HG03457 (cell line): Measurements from ENCODE around the gene ZC3H13.

Experiments used
- ATAC-seq: cut with Tn5 transposase; IDR thresholded peaks from one replicate; pipeline ENCODE4 v1.9.1; 2021; ENCODE audit warnings: moderate number of reproducible peaks; ENCODE audit not compliant: unreplicated experiment

The ZC3H13 gene

DNA sequence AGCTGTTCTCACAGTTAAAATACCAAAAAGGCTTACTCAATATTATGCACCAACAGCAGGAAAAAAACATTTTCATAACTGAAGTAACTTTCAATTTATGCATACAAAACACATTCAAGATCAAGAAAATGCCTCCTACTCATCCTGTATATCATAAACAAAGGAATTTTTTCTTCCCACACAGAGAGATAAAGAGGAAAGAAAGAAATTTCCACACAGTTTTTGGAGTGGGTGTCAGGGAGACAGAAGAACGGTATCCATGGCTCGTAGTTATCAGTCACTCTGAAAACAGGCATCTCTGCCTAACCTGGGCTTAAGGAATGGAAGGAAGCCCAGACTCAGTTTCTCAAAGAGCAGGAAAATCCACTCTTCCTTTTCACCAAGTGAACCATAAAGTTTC, 108.6 kb downstream of the ZC3H13 start:
- no peak for ATAC-seq

DNA sequence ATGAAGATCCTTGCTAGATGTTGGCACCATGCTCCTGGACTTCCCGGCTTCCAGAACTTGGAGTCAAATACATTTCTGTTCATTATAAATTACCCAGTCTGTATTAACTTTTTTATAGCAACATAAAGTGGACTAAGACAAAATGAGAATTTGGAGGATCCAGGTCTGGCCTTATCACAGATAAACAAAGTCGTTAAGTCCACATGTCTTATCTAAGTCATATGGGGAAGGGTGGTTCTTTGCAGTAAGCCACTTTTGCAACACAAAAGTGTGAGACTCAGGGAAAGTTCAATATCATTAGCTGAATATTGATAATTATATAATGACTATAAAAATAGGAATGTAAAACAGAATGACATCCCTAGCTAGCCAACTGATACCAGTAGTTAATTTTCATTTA, 109.4 kb downstream of the ZC3H13 start:
- no peak for ATAC-seq

DNA sequence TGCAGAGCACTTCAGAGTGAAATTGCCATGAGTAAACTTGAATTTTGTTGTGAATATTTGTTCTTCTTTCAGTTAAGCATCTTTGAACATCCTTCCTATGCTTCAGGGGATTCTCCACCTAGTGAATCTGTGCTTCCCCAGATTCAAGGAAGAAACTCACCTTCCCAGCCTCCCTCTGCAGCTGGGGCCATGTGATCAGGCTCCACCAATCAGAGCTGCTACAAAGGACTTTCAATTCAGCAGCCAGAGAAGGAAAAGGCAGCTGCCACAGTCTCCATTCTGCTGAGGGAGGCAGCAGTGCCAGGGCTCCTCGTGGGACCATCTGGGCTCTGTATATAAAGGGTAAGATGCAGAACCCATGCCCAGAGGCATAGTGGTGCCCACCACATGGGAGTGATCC, 111.3 kb downstream of the ZC3H13 start:
- no peak for ATAC-seq

DNA sequence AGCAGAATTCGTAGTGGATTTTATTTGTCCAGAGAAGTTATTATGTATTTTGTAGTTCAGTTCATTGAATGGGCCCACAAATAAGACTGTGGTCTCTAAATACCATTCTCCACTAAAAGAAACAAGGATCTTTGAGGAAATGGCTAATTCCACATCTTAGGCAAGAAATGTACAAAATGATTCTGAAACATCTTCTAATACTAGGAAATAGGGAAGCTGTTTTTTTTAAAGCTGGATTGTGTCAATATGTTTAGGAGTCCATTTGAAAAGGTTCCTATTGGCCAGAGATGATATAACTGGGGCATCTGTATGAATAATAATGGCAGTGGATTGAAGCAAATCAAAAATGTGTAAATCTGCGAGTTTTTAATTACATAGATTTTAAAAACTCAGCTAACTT, 112.5 kb downstream of the ZC3H13 start:
- no peak for ATAC-seq

DNA sequence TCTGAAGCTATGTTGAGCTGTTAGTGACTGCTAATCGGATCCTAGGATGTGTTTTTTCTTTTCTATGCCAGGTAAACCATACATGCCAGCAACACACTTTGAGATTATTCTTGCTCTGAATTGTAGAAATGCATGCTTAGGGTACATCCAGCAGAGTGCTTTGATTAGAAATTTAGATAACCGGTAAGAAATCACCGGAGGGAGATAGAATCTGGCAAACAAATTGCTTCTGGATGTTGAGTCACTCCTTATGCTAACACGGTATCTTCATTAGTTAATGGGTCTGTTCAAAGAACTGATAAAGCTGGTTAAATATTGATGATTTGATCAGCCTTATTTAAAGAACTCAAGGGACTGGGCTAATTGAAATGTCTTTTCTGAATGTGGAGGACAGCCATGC, 115.9 kb downstream of the ZC3H13 start:
- no peak for ATAC-seq

DNA sequence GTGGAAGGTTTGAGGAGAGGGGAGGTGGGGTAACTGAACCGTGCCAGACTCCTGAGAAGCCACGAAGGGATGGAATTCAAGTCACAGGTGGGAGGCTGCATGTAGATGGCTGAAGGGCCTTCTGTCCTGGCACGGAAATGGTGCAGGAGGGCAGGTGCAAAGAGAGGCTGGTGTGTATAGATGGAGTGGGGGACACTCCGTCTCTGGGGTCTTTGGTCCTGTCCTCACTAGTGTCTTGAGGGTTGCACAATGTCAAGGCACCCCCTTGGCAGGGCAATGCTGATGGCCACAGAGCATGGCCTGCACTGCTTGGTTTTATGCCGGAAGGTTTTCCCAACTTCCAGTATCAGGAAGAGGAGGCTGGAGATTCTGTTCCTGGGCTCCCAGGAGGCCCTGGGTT, 118.3 kb downstream of the ZC3H13 start:
- no peak for ATAC-seq

DNA sequence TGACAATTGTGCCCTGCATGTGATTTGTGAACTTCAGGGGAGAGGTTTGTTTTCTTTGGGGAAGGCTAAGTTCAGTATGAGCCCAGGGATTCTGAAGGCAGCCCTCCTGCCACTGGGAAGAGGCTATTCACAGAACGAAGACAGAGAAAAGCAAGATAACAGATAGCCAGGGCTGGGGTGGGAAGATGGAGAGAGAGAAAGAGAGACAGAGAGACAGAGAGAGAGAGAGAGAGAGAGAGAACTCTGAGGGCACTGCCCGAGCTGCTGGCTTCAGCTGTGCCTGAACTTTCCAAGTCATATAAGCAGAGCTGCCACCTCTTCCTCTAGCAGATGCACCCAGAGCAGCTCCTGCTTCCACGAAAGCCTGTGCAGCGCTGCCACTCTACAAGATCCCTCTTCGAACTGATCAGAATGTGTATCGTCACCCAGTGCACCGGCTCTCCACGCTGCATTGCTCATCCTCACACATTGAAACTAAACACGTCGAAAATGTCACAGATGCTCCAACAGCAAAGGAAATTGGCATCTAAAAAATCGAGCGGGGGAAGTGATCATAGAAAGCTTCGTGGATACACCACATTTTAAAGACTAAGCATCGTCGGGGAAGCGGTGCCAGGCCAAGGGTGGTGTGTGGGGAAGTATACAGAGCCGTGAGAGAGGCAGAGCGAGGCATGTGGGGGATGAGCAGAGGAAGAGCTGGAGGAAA, 119.2 kb downstream of the ZC3H13 start:
- no peak for ATAC-seq

DNA sequence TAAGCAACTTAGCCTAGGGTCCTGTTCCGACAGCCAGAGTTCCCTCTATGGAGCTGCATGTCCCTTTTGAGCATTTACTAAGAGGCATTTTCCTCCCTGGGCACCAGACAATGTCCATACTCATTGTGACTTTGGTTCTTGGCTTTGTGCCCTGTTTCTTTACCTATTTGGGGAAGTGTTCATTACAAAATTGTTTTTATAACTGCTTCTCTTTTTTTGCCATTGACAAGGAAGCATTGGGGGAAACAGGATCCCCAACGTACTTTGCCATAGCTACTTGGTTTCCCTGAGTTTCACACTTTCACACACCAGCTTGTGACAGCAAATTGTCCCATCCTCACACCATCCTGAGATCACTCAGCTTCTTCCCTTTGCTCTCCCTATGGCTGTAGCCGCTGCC, 119.9 kb downstream of the ZC3H13 start:
- no peak for ATAC-seq

DNA sequence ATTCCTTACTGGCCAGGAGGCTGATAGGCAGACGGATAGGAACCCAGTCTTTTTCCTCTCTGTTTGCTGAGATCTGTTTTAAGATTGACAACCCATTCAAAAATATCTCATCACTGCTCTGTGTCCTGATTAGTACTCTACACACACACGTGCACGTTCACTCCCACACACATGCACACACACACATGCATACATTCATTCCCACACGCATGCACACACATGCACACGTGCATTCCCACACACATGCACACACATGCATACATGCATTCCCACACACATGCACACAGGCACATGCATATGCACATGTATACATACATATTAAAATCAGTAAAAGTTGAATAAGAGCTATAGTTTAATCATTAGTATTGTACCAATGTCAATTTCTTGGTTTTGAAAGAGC, 120.4 kb downstream of the ZC3H13 start:
- no peak for ATAC-seq

DNA sequence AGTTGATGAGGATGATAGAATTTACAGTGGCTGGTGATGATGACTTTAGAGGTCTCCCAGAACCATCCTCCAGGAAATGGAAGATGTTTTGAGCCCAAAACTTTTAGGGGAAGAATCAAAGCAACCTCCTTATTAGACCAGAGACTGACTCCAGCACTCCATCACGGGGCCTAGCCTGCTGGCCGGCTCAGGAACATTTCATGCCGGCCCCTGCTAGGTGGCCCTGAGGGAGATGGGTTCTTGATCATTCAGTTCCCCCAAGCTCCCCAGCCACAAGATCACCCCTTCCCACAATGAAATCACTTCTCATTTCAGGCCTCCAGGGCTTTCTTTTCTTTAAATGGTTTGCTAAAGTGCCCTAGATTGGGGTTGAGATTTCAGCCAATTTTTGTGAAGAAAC, 121.3 kb downstream of the ZC3H13 start:
- ATAC-seq, result no peak

DNA sequence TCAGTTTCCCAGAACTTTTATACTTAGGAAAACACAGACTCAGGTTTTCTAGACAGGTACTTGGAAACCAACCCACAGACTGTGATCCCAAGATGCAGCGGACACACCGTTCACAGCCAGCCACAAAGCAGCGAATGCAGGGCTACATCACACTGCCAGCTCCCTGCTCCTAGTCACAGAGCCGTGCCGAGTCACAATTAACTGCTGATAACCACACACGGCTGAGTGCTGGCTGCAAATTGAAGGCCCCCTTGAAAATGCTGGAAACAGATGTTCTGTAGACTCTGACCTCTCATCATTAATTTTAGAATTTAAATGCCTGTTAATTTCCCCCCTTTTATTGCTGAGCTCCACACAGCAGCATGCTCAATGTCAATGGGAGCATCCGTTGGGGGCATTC, 122.4 kb downstream of the ZC3H13 start:
- ATAC-seq, result no peak

DNA sequence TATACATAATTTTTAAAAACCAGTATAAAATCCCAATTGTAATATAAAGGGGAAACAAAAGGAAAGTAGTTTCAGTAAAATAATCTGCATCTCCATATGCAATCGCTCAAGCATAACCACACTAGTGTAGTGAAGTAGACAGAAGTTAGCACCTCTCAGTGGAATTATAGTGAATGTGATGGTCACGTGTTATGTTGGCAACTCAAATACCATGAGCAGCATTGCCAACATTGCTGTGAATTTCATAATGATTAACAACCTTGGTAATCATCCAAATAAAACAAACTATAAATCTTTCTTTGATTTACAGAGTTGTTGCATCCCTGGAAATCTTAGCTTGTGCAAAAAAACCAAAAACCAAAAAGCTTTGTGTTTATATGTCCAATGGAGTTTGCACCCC, 123.7 kb downstream of the ZC3H13 start:
- ATAC-seq, result no peak

DNA sequence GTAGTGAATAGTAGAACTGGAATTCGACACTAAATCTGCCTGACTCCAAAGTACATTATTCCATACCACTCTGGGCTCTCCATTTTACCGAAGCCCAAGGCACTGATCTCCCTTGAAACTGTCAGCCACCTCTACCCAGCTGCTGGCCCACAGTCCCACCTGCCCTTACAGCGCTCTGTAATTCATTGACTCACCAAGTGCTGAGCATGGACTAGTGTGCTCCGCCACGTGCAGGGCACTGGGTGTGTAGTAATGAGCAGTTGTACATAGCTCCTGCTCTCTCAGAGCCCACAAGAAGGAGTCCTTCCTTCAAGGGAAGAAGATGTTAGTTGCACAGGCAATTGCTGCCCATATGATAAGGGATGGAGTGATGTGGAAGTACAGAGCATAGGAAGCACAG, 124.4 kb downstream of the ZC3H13 start:
- no peak for ATAC-seq

DNA sequence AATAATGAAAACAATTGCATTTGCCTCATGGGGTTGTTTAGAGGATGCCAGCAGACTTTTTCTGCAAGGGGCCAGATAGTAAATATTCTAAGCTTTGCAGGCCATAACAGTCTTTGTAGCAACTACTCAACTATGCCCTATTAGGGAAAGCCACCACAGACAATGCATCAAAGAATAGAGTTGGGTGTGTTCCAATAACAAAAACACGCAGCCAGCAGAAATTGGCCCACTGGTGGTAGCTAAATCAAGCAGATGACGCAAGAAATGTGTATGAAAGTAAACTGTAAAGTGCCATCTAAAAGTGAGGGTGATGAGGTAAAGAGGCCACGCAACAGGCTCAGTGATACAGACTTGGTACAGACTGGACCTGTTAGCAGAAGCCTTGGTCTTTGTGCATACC, 125.8 kb downstream of the ZC3H13 start:
- ATAC-seq, result no peak

DNA sequence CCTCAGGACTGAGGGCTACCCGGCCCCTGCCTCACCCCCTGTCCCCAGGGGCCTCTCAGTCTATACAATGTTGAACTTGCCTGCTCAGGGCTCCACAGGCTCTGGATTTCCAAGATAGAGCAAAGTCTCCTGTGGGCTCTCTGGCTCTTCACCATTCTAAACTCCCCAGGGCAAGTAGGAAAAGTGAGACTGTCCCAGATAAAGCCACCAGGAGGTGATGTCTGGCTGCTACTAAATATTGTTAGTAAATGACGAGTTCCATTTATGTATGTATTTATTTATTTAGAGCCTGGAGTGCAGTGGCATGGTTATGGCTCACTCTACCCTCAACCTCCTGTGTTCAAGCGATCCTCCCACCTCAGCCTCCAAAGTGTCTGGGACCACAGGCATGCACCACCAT, 127.4 kb downstream of the ZC3H13 start:
- ATAC-seq, result no peak

DNA sequence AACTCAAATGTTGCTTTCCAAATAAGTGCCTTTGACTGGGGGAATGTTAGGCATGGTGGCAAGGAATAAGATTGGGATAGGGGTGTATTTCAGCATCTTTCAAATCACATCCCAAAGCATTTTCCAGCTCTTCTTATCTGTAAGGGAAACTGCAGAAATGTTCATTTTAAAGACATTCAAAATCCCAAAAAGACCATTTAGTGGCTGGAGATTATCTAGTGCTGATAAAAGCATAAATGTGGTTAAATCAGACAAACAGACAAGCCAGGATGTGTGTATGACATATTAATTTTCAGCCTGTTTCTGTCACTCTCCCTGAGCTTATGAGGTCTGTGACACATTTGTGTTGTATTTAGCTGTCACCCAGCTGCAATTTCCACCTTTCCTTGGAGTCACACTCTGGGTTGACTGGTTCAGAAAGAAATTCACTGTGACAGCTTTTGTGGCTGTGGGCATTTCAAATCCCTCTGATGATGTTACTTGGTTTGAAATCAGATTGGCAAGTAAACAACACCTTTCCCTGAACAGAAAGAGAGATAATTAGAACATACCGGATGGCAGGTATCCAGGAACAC, 131.3 kb downstream of the ZC3H13 start:
- no peak for ATAC-seq

DNA sequence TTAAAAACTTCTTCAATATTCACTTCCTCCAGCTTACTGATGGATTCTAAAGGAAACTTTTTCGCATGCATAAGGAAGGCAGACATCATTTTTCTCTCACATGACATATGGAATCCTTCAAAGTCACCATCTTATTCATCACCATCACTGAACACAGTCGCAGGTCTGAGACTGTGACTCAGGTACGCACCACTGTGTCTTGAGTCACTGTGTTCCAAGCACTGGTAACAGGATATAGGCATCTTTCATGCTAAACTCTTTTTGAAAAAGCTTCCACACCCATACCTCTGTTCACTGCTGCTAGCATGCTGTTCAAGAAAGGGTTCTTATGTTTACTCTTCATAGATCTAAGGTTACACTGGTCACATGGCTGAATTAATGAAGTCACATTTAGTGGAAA, 133.9 kb downstream of the ZC3H13 start:
- ATAC-seq, result no peak

DNA sequence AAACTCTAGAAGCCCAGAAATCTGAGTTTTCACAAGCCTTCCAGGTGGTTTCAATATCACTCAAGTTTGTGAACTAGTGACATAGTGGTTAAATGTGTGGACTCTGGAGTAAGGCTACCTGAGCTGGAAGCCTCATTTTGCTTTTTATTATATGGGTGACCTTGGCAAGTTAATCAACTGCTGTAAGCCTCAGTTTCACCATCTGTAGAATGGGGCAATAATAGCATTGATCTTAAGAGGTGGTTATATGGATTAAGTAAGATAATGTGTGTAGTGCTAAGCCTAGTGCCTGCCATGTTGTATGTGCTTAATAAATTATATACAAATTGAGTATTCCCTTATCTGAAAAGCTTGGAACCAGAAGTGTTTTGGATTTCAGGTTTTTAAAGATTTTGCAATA, 135.5 kb downstream of the ZC3H13 start:
- no peak for ATAC-seq

DNA sequence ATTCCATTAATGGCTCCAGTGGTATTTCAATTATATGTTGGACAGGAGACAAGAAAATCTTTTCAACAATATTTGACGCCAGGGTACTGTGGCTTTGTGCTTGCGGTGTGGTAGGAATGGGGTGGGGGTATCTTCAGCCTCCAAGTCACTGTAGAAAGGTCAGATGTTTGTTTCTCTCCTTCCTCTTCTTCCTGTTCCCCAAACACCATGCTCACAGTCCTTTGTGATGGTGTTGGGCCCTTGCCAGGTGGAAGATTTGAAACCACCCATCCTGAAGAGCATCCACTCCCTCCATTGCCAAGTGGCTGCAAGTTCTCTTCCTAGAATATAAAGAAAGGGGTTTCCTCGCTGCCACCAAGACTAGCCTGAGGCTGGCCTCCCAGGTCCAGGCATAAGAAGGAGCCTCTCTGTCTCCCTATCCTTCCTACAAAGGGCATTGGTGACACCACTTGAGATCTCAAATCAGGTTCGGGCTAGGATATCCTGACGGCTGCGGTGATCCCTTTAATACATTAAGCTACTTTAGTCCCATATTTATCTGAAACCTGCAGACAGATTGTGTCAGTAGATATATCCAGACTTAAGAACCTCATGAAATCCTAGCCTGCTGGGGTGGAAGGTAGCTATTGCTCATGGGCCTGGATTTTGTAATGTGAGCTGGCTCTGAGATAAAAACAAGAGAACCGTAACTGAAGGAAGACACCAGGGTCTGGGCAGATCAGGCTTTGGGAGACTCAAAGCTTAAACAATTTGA, 136.7 kb downstream of the ZC3H13 start:
- ATAC-seq, result no peak

DNA sequence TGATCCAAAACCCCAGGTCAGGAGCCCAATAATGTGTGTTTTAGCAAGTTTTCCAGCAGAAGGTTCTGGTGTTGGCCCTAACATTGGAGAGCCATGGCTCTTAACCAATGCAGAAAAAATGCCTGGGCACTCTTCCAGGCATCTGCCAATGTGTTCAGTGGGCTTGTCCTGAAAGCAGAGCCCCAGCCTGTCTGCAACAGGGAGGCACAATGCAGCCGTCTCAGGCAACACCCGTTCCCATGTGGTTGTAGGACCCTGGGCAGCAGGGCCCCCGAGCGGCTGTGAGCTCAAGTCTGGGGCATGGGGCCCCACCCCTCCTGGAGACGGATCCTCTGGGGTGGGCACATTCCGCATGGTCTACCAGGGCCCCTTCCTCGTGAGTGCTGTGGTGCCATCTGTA, 142.9 kb downstream of the ZC3H13 start:
- no peak for ATAC-seq

DNA sequence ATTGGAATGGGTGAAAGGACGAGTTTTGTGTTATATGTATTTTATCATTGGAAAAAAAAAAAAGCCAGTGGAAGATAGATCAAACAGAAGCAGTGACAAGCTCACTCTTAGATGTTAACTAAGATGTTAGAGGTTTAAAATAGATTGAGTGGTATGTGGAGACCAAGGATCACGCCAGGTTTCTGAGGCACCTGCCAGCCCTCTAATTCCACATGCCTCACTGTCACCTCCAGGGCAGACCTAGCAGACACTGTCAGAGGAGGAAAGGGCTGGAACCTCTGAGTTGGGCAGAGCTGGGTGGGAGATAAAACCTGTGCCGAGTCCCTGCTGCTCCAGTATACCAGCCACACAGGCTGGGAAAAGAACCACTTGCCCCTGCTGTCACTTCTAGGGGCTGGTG, 143.5 kb downstream of the ZC3H13 start:
- no peak for ATAC-seq

DNA sequence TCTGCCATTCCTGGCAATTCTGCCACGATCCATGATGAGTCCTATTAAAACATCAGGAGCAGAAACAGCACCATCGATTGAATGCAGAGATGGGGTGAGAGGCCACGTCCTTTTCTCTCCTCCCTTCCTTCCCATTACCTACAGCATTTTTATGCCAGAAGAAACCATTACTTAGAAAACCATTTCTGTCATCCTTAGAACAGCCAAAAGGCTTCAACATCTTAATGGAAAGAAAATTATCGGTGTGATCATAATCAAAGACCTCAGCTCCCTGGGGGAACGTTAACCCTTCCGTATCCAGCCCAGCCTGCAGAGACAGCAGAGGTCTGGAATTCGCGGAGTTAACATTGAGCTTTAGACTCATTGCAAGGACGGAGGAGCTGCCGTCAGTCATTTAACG, 145.0 kb downstream of the ZC3H13 start:
- no peak for ATAC-seq
